ENCODE data around the gene CNDP1. TPM values are rescaled to one million over a fixed set of nuclear protein-coding genes. Genes with fewer than 3 reads are reported as not detected.

Gene CNDP1
- polyA plus RNA-seq, 1 donor from 2014 or later = 2.1 TPM

GRCh38 chr18:74507927-74508326 lies 26.4 kb upstream of the CNDP1 start:
- H3K9me2 ChIP-seq (ENCODE audit: insufficient read depth, low read length) = no peaks in the 10 kb centered on the region
- H3K9ac ChIP-seq (ENCODE audit: low read length) = no peak overlapping the region
- H2AFZ ChIP-seq (ENCODE audit: low read depth, low read length) = no peak overlapping the region
- H3K4me2 ChIP-seq (ENCODE audit: low read length) = no peak overlapping the region
- no peak overlapping the region for H3K4me3 ChIP-seq (ENCODE audit: low read length)
- H3K27me3 ChIP-seq (ENCODE audit: insufficient read depth, low read depth, low read length) = no peaks in the 10 kb centered on the region
- TF ChIP-seq POLR2AphosphoS5 (IDR thresholded peaks at IDR 0.05) (no peak), EP300 (conservative IDR thresholded peaks at IDR 0.05; ENCODE audit: poor library complexity, severe bottlenecking) (no peak), MXI1 (conservative IDR thresholded peaks at IDR 0.05; ENCODE audit: poor library complexity, severe bottlenecking) (no peak), RAD21 (conservative IDR thresholded peaks at IDR 0.05) (no peak)
- TF ChIP-seq, protein P1, sequence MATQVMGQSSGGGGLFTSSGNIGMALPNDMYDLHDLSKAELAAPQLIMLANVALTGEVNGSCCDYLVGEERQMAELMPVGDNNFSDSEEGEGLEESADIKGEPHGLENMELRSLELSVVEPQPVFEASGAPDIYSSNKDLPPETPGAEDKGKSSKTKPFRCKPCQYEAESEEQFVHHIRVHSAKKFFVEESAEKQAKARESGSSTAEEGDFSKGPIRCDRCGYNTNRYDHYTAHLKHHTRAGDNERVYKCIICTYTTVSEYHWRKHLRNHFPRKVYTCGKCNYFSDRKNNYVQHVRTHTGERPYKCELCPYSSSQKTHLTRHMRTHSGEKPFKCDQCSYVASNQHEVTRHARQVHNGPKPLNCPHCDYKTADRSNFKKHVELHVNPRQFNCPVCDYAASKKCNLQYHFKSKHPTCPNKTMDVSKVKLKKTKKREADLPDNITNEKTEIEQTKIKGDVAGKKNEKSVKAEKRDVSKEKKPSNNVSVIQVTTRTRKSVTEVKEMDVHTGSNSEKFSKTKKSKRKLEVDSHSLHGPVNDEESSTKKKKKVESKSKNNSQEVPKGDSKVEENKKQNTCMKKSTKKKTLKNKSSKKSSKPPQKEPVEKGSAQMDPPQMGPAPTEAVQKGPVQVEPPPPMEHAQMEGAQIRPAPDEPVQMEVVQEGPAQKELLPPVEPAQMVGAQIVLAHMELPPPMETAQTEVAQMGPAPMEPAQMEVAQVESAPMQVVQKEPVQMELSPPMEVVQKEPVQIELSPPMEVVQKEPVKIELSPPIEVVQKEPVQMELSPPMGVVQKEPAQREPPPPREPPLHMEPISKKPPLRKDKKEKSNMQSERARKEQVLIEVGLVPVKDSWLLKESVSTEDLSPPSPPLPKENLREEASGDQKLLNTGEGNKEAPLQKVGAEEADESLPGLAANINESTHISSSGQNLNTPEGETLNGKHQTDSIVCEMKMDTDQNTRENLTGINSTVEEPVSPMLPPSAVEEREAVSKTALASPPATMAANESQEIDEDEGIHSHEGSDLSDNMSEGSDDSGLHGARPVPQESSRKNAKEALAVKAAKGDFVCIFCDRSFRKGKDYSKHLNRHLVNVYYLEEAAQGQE (IDR thresholded peaks at IDR 0.05; ENCODE audit: borderline replicate concordance) = no peak
- no peaks in the 10 kb centered on the region for H3K9me3 ChIP-seq (ENCODE audit: low read length)
- H3K79me2 ChIP-seq (replicated peaks; ENCODE audit: insufficient read depth, low read length) = no peaks in the 10 kb centered on the region
- no peaks in the 10 kb centered on the region for H3F3A ChIP-seq (ENCODE audit: insufficient read depth, low read length, poor library complexity, severe bottlenecking)
- no peak overlapping the region for H3K27ac ChIP-seq (ENCODE audit: low read length)
- H4K20me1 ChIP-seq (ENCODE audit: insufficient read depth) = no peaks in the 10 kb centered on the region
- no peaks in the 10 kb centered on the region for H3K36me3 ChIP-seq (ENCODE audit: insufficient read depth, low read length)

DNA sequence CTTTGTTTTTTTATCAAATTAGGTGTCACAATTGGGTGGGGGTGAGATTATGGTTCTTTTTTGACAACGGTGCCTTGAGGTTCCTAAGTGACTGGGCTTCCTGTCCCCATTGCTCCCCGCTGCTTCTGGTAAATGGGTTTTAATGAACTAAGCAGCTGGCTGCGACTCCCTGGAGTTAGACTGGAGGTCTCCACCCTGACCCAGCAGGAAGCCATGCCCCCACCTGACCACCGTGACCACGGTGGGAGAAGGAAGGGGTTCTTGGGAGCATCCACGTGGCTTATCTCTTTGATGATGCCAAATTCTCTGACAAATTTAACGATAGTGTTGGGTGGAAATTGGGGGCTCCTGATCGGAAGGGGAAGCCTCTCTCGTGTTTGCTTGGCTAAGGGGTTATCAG lies 25.9 kb upstream of the CNDP1 start:
- no peak for TF ChIP-seq MXI1 (conservative IDR thresholded peaks at IDR 0.05; ENCODE audit: poor library complexity, severe bottlenecking)
- no peak for TF ChIP-seq EP300 (conservative IDR thresholded peaks at IDR 0.05; ENCODE audit: poor library complexity, severe bottlenecking)
- TF ChIP-seq, protein P1 (IDR thresholded peaks at IDR 0.05; ENCODE audit: borderline replicate concordance) = no peak
- no peak for TF ChIP-seq SMC3 (conservative IDR thresholded peaks at IDR 0.05; ENCODE audit: poor library complexity)
- TF ChIP-seq RAD21 (conservative IDR thresholded peaks at IDR 0.05) = no peak
- no peak for TF ChIP-seq POLR2AphosphoS5 (IDR thresholded peaks at IDR 0.05)
- no peak for TF ChIP-seq CTCF (IDR thresholded peaks at IDR 0.05; ENCODE audit: poor library complexity, severe bottlenecking)
- TF ChIP-seq EZH2 (IDR thresholded peaks at IDR 0.05; ENCODE audit: borderline replicate concordance, insufficient read depth, low read length, poor library complexity, severe bottlenecking) = no peak
- TF ChIP-seq TAF1 (IDR thresholded peaks at IDR 0.05; ENCODE audit: low read depth) = no peak
- Histone ChIP-seq H3F3A (ENCODE audit: insufficient read depth, low read length, poor library complexity, severe bottlenecking) (no peaks in the 10 kb centered on the region), H3K9ac (ENCODE audit: low read length) (no peak overlapping the region), H3K4me2 (ENCODE audit: low read length) (no peak overlapping the region), H3K27me3 (ENCODE audit: insufficient read depth, low read depth, low read length) (no peaks in the 10 kb centered on the region), H3K79me2 (replicated peaks; ENCODE audit: insufficient read depth, low read length) (no peaks in the 10 kb centered on the region), H3K27ac (ENCODE audit: low read length) (no peak overlapping the region), H3K9me2 (ENCODE audit: insufficient read depth, low read length) (no peaks in the 10 kb centered on the region), H3K4me3 (ENCODE audit: low read length) (no peak overlapping the region), H4K20me1 (ENCODE audit: insufficient read depth) (no peaks in the 10 kb centered on the region), H3K36me3 (ENCODE audit: insufficient read depth, low read length) (no peaks in the 10 kb centered on the region), H3K9me3 (ENCODE audit: low read length) (no peaks in the 10 kb centered on the region), H2AFZ (ENCODE audit: low read depth, low read length) (no peak overlapping the region)
